DOHH2 (cell line): ENCODE data around the gene SCGB3A1.

Experiments used
- CTCF ChIP-seq: fragments of 200-600 bp; sonication (generic); IDR thresholded peaks from one replicate; pipeline ENCODE4 v1.5.1; 2014; ENCODE audit warnings: antibody characterized with exemption, mild to moderate bottlenecking, low read depth, low read length; ENCODE audit not compliant: poor library complexity, severe bottlenecking
- EZH2phosphoT487 ChIP-seq: fragments of 200-600 bp; sonication (generic); IDR thresholded peaks from 2 replicates; pipeline ENCODE4 v1.6.1; 2017; ENCODE audit warnings: borderline replicate concordance, mild to moderate bottlenecking, antibody characterized with exemption, low read length, moderate library complexity, mixed read lengths

GRCh38 chr5:180620014-180620413 is 28.7 kb upstream of the SCGB3A1 start:
- TF ChIP-seq CTCF (no peak), EZH2phosphoT487 (no peak)
